HT-29 (cell line): Measurements from ENCODE around the gene ATP2A3. TPM values are rescaled to one million over a fixed set of nuclear protein-coding genes. Genes with fewer than 3 reads are reported as not detected.
"Not testable (repeated sequence)": the region's sequence is repeated elsewhere in the genome, so short reads cannot be mapped to it uniquely, and the experiment has no call there.

ENCODE experiments used
- DNase-seq: peaks from one replicate; pipeline ENCODE4 v3.0.0-alpha.2; 2015; ENCODE audit warnings: low spot score
- total RNA-seq: library from RNA; depleted of rRNA; stranded (reverse); fragments of >200 nt; shearing (Covaris generic); gene quantifications from 2 replicates; pipeline ENCODE4 v1.2.3, GENCODE V29; 2014

ATP2A3 gene
- total RNA-seq, 1 experiment from 2014 or later: 13.7 TPM

DNA sequence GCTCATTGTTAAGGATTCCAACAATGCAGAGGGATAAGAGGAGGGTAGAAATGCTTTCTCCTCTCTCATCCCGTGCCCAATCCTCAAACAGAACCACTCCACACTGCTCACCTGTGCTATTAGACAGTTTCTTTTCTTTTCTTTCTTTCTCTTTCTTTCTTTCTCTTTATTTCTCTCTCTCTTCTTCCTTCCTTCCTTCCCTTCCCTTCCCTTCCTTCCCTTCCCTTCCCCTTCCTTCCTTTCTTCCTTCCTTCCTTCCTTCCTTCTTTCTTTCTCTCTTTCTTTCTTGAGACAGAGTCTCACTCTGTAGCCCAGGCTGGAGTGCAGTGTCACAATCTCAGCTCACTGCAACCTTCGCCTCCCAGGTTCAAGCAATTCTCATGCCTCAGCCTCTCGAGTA lies 27.5 kb upstream of the ATP2A3 start:
- DNase-seq: not testable (repeated sequence)

DNA sequence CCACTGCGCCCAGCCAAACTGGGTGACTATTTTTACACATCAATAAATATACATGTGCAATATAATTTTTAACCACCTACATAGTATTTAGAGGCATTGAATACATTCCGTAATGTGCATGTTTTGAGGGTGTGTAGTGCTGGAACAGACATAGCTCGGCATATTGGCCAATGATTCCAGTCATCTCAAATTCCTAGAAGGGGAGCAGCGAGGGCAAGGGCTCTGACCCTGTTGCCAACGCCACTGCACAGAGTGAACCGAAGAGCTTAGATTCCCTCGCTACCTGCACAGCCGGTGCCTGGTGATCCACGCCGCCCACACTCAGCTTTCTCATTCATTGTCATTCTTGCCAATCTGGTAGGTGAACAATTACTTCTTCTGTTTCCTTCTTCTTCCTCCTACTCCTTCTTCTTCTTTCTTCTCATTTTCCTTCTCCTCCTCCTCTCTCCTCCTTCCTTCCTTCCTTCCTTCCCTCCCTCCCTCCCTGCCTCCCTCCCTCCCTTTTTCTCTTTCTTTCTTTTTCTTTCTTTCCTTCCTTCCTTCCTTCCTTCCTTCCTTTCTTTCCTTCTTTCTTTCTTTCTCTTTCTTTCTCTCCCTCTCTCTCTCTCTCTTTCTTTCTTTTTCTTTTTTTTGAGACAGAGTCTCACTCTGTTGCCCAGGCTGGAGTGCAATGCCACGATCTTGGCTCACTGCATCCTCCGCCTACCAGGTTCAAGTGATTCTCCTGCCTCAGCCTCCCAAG lies 26.3 kb upstream of the ATP2A3 start:
- DNase-seq: peak; percentile 58

DNA sequence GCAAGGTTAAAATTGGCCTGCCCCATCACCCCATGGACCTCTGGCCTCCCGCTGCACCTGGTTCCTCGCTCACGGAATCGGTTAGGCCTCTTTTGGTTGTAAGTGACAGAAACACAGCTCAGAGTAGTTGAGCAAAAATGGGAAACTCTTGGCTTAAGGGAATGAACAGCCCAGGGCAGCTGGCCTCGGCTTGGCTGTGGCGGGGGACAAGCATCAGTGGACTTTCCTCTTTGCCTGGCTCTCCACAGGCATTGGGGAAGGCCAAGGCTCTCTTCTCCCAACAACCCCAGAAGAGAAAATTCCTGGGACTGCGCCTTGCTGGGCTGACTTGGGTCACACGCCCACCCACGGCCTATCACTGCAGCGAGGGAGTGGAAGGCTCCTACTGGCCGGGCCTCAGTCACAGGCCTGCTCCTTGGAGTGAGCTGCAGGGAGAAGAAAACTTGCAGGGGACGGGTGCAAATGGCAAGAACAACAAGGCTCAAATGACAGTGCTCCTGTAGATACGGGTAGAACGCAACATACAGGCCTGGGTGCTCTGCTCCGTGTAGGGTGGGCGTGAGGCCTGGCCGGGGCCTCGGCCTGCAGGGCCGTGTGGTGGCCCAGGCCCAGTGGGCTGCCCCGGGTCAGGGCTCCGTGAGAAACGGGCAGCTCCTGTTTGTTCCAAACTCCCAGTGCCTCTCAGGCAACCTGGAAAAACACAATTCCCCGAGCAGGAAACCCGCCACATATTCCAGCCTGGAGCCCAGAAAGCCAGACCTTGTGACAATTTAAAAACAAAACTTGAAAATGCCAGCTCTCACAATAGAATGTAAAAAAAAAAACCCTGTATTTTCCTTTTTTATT lies 25.0 kb upstream of the ATP2A3 start:
- no peak for DNase-seq

DNA sequence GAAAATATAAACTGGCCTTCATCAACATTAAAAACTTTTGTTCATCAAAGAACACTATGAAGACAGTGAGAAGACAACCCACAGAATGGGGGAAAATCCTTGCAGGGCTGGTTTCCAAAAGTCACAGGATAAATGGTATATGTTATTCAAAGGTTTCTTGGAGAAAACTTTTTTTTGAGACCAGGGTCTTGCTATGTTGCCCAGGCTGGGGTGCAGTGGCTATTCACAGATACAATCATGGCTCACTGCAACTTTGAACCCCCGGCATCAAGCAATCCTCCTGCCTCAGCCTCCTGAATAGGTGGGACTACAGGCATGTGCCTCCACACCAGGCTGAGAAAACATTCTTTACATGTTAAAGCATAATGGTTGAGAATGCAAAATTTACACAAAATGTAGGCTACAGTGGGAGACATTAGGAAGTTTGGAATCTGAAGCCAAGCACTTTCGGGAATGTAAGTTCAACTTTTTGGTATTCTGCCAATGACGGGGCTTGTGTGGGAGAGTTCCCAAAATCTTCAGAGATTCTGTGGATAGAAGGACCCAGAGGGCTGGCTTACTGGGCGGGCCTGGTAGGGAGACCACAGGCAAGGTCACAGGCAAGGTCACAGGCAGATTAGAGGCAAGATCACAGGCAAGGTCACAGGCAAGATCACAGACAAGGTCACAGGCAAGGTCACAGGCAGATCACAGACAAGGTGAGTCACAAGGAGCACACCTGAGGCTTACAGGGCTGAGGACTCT lies 24.2 kb upstream of the ATP2A3 start:
- DNase-seq: no peak

DNA sequence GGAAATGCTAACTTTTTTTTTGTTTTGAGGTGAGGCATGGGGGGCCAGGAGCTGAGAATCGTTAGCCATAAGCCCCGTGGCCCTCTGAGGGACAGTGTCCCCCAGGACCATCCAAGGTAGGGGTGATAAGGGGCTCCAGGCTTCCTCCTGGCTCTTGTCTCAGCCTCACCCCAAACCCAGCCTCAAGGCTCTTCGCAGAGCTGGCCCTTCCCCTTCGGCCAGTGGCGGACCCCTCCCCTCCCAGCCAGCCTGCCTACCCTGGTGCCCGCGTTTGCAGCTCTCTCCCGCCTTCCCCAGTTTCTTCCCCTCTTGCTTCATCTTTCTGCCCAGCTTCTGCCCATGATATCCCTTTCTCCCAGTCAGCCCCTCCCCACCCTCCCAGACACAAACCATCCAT lies 22.7 kb upstream of the ATP2A3 start:
- DNase-seq: no peak

DNA sequence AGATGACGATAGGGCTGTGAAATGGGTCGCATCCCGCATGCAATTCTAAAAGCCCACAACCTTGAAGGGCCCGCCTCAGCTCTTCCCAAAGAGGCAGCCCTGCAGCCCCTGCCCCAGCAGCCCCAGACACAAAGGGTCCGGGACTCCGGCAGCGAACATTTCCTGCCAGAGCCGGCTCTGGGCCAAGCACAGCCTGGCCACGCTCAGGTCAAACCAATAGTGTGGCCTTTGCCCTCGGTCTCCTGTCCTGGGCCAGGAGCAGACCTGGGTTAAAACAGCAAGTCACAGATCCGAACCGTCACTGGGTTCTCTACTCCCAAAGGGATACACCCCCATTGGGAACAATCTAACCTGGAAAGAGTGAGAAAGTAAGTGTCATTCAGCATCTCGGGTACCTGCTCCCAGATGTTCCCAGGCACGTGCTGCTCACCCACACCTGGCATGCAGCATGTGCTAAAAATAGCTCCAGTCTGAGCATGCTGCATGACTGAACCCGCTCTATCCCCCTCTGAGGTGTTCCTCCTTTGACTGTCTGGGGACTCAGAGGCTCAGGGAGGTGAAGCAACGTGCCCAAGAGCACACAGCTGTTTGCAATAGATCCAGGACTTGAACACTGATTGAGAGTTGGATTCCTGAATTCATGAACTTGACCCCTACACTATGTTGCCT lies 22.2 kb upstream of the ATP2A3 start:
- DNase-seq: no peak

DNA sequence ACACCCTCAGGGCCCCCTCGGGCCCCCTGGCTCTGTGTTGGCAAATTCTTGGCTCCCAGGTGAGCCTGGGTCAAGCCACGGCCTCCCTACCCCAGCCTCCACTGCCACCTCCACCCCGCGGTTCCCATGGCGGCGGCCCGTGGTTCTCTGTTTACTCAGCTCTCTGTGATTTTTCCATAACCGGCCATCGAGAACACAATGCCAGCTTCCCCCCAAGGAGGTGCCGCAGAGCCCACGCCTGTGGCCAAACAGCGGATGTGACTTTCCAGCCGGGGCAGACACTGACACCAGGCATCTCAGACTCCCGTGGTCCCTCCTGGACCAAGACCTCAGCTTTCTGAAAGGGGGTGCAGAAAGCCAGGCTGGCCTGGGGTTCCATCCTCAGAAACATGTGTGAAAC lies 21.6 kb upstream of the ATP2A3 start:
- DNase-seq: no peak

DNA sequence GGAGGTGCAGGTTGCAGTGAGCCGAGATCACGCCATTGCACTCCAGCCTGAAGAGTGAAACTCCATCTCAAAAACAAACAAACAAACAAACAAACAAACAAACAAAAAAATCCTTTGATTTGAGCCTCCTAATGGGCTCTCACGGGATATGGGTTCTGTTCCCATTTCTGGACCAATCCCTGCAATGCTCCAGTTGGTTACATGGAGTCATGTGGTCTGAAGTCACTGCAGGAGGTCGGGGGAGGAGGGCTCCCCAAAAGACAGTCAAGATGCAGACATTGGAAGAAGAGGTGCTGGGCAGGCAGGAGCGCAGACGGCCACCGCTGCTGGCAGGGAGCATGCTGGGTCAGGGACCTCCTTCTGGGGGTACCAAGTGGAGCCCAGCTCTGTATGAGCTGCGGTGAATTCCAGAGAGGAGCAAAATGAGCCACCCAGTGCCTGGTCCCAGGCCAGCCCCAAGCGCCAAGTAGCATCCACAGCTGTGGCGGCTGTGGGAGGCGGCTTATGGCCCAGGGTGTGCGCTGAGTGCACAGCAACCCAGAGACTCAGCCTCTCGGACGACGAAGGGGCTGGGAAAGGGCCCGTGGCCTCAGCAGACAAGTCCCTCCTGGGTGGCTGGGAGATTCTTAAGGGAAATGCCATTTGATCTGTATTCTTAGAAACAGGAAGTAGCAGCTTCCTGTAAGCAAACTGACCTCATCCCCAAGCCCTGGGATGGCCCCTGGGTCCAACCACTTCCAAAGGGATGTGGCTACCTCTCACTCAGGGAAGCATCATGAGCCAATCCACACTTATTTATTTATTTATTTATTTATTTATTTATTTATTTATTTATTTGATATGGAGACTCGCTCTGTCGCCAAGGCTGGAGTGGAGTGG lies 19.6 kb upstream of the ATP2A3 start:
- DNase-seq: no peak

DNA sequence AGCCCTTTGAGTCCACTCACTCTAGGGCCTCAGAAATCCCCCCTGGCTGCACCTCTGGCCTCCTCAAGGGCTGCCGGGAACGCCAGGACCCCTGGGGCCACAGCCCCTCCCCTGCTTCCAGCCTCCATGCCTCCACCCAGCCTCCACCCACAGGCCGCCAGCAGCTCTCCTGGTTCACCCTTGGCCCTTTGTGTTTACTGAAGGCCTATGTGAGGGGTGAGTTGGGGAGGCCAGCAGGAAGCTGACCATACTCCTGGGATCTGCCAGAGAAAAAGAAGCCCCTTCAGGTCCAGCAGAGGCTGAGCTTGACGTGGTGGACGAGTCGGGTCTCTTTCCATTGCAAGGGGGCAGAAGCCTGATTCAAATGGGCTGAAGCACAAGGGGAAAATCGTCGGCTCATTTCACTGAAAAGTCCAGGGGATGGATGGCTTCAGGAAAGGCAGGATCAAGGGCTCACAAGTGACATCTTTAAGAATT lies 18.3 kb upstream of the ATP2A3 start:
- no peak for DNase-seq

DNA sequence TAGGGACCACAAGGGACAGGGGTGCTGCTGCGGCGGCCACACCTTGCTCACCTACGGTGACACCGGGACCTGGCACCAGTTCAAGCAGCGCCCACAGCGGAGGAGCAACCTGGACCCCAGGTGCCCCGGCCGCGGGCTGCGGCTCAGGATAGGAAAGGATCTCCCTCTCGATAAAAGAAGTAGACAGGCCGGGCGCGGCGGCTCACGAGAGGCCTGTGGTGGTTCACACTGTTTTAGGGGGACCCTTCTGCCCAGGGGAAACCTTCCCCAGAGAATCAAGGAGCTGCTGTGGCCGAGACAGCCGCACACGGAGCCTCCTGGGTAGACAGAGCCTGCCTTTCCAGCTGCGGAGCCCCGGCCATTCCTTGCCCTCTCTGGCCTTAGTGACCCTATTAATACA lies 17.9 kb upstream of the ATP2A3 start:
- DNase-seq: no peak

DNA sequence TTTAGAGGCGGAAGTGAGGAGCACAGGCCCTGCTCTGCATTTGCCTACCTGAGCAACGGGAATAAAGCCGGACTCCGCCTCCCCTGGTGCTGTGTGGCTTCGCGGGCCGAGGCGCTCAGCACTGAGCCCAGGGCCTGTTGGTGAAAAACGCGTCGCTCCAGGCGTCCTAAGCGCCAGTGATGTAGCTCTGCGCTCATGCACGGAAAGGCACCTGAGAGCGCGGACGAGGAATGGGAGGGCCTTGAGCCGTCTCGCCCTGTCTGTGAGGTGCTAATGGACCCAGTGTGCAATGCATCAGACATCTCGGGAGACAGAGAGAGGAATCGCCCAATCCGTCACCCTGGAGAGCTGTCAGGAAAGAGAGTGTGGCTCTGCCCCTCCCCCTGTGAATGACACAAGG lies 17.2 kb upstream of the ATP2A3 start:
- DNase-seq: no peak

DNA sequence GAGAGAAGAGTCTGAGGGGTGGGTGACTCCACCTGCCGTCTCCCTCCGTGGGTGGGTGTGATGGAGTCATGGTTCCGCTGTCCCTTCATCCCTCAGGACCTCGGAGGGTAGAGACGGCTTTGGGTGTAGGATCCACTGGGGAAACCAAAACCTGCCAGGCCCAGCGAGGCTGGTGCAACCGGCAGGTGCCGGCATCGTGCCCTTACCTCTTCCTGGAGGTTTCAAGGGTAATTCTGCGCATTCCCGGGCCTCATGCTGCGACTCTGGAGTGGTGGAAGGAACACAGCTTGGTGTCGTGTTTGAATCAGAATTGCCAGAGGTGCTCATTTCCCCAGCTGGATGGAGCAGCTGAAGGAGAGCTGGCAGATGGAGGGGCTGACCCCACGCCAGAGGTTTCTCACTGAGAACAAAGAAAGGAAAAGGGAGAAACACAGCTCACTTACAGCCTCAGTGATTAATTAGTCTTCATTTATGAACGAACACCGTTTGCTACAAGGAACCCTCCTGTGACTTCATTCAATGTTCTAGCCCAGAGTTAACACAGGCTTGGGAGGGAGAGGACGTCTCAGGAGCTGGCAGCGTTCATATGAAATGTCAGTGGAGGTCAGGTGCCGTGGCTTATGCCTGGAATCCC lies 16.3 kb upstream of the ATP2A3 start:
- DNase-seq: no peak

DNA sequence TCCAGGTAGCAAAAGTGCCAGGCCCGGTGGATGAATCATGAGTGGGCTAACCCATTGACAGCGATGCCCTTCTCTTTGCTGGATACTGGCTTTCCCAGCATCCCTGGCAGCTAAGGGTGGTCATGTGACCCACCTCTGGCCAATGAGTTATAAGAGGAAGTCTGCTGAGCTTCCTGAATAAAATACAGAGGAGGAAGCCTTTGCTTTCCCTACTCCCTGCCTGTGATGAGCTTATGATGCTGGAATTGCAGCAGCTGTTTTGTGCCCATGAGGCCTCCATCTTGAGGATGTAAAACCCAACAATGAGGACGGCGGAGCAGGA lies 15.0 kb upstream of the ATP2A3 start:
- DNase-seq: no peak

DNA sequence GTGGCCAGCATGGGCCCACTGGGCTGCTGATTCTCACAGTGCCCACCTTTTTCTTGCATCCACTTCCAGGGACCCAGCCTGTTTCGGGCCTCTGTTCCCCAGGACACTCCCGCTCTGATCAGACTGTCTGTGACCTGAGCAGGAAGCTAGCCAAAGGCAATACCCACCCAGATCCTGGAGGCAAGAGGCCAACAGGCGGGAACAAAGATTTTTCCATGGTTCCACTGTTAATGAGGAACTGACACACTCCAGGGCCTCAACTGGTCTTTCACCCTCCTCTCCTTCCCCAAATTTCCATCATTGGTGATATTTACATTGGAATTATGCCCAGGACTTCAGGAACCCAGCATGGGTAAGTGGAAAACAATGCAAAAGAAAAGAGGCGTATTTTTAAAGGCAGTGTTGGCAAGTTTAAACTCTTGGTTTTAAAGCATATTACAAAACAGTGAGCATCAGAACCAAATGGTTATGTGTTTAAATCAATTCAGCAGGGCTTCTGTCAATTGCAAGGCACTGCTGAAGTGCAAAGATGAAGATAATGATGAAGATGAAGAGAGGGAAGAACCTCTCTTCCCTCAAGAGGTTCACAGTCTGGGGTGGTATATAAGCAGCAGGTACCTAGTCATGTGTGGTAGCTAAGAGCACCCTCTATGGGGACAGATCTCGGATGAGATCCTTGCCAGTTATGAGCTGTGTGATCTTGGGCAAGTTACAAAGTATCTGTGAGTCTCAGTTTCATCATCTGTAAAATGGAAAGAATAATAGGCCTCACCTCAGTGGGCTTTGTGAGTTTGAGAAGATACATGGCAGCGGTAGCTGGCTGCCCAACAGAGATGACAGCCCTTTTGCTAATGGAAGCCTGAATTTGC lies 14.4 kb upstream of the ATP2A3 start:
- DNase-seq: peak; percentile 41

DNA sequence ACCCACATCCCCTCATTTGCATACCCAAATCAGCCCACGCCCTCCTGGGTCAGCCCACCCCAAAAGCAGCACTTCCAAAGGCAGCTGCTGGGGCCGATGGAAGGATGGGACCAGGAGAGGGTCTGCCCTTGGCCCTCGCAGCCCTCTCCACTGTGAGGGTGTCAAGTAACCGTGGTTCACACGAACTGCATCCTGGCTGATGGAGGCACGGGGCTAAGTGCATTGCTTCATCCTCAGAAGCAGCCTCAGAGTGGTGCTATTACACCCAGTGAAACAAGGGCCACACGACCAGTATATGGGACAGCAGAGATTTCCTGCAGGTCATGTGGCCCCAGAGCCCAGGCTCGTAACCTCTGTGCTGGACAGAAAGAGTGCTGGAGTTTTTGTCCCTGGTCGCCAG lies 13.2 kb upstream of the ATP2A3 start:
- no peak for DNase-seq

DNA sequence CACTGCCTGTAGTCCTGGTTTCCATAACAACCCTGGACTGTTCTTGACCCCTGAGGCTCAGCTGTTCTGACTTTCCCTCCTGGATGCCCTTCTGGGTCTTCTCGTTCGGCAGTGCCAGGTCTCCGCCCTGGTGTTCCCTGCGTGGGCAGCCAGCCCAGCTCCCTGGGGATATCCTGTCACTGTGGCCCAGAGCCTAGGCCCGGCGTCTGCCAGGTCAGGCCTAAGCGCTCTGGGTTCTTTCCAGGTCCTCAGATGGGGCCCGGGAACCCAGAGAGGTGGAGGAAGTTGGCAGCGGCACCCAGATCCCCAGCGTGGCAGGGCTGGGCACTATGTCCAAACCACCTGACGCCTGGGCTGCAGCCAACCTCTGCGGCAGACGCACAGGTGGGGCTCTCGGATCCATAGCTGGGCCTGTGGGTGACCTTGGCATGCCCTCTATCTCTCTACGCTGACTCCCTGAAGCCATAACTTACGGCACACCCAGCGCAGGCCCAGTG lies 12.5 kb upstream of the ATP2A3 start:
- DNase-seq: peak; percentile 36

DNA sequence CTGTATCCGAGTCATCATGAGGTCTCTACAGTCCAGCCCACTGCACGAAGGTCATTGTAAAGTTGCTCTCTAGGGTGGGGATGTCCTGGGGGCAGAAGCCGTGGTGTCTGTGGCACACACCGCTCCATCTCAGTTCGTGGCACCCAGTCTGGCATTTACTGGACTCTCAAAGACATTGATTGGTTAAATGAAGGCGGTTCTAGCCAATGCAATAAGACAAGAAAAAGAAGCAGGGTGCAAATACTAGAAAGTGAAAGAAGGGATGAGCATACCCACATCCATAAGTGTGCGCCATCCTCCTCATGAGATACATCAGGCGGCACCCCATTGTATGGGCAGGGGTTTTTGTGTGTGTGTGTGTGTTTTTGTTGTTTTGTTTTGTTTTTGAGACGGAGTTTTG lies 10.7 kb upstream of the ATP2A3 start:
- no peak for DNase-seq

DNA sequence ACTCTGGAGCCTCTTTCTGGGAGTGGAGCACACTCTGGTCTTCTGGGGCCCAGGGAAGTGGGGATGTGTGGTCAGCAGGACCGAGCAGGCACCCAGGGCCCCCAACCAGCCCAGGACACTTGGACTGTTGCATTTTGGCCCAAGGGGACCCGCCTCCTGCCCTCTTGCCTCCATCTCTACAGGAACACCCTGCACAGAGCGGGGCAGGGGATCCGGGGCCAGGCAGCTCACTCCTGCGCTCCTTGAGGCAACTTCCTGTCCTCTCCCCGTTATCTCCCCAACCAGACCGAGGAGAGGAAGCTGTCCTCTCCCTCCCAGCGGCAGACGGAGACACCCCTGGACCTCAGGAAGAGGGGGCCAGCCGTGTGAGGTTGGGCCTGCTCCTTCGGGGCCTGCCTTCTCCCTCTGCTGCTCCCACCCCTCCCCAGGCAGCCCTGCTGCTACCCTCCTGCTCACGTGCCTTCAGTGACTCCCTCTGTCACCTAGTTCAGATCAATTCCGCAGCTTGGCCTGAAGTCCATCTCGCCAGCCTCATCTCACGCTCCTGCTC lies 10.0 kb upstream of the ATP2A3 start:
- no peak for DNase-seq
